Measurements from ENCODE around the gene POLDIP2.

POLDIP2 gene

DNA sequence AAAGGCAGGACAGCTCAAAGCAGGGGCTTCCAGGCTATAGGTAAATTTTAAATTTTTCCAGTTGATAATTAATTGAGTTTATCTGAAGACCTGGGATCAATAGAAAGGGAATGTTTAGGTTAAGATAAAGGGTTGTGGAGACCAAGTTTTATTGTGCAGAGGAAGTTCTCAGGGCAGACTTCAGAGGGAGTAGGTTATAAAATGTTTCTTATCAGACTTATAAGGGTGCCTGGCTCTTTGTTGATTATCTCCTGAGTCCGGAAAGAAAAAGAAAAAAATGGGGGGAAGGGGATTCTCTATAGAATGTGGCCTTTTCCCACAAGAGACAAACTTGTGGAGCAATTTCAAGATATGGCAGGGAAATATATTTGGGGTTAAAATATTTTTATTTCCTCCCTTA lies 32.8 kb upstream of the POLDIP2 start:
- no peak for DNase-seq (ENCODE audit: low spot score)

DNA sequence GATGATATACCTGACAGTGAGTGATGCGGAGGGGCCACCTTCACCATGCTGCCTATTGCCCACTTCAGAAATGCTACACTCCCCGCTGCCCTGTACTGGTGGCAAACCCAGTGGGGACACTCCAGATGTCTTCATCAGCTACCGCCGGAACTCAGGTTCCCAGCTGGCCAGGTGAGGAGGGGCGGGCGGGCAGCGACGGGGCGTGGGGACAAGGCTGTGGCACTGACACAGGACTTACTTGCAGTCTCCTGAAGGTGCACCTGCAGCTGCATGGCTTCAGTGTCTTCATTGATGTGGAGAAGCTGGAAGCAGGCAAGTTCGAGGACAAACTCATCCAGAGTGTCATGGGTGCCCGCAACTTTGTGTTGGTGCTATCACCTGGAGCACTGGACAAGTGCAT lies 30.8 kb upstream of the POLDIP2 start:
- DNase-seq (ENCODE audit: low spot score): no peak

- no peak for DNase-seq (ENCODE audit: low spot score)
Measured at GRCh38 chr17:28386391-28386790, 29.1 kb upstream of the POLDIP2 start.

- DNase-seq (ENCODE audit: low spot score): no peak
Measured at GRCh38 chr17:28385406-28385805, 28.1 kb upstream of the POLDIP2 start.

GRCh38 chr17:28385037-28385400 lies 27.7 kb upstream of the POLDIP2 start:
- no peak for DNase-seq (ENCODE audit: low spot score)

GRCh38 chr17:28384281-28385036 lies 27.1 kb upstream of the POLDIP2 start:
- DNase-seq (ENCODE audit: low spot score): peak; percentile 66

DNA sequence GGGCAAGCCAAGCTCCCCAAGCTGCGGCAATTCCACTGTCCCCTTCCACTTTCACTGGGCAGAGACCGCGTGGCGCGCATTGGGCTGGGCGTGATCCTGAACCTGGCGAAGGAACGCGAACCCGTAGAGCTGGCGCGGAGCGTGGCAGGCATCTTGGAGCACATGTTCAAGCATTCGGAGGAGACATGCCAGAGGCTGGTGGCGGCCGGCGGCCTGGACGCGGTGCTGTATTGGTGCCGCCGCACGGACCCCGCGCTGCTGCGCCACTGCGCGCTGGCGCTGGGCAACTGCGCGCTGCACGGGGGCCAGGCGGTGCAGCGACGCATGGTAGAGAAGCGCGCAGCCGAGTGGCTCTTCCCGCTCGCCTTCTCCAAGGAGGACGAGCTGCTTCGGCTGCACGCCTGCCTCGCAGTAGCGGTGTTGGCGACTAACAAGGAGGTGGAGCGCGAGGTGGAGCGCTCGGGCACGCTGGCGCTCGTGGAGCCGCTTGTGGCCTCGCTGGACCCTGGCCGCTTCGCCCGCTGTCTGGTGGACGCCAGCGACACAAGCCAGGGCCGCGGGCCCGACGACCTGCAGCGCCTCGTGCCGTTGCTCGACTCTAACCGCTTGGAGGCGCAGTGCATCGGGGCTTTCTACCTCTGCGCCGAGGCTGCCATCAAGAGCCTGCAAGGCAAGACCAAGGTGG lies 24.0 kb upstream of the POLDIP2 start:
- DNase-seq (ENCODE audit: low spot score): no peak

DNA sequence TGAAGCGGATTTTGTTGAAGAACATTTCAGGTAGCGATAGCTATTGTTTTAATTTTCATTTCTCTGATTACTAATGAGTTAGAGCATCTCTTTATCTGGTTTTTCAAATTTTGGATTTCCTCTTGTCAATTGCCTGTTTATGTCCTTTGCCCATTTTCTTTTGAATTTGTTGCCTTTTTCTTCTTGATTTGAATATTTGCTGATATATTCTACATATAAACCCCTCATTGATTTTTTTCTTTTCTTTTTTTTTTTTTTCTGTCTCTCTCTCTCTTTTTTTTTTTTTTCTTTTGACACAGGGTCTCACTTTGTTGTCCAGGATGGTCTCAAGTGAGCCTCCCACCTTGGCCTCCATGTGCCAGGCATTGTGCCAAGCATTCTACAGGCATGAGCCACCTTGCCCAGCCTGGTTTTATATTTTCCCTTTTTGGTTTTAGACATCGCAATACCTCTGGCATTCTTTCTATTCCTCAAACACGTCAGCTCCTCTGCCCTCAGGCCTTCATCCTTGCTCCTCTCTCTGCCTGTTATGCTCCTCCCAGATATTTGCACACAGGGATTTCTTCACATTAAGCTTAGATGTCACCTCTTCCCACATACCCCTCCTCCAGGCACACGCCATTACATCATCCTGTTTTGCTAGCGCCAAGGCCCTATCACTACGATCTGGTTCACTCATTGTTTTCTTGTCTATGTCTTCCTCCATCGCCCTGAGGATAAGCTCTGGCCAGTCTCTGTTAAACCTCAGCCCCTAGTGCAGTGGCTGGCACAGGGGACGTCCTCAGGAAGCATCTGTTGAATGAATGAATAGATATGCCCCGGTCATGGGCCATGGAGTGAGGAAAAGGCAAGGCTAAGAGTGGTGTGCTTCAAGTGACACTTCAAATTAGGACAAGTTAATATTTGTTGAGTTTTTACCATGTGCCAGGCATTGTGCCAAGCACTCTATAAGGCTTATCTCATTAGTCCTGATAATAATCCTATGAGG lies 22.8 kb upstream of the POLDIP2 start:
- no peak for DNase-seq (ENCODE audit: low spot score)

GRCh38 chr17:28372945-28373274 lies 15.6 kb upstream of the POLDIP2 start:
- no peak for DNase-seq (ENCODE audit: low spot score)

- DNase-seq (ENCODE audit: low spot score): peak; percentile 66
Measured at GRCh38 chr17:28372203-28372944, 15.0 kb upstream of the POLDIP2 start.

- DNase-seq (ENCODE audit: low spot score): peak; percentile 94
Measured at GRCh38 chr17:28371245-28372202, 14.2 kb upstream of the POLDIP2 start, which contains the start of gene SARM1. TSS of gene SARM1 (plus strand) at chr17:28371694. CDS start at chr17:28372033, 339 bp downstream.

DNA sequence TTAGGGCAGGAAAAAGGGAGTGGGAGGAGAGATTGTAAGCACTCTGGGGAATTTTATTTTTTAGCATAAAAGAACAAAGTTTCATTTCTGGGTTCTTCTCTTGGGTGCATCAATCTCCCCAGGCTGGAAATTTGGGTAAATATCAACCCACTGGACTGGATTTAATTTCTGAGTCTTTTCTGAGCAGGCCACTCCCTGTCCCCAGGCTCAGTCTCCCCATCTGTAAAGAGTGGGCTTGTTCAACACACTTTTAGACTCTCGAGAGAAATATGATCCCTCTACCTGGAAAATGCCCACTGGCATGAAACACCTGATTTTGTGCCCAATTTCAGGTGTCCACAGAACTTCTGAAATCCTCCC lies 13.4 kb upstream of the POLDIP2 start:
- no peak for DNase-seq (ENCODE audit: low spot score)

DNA sequence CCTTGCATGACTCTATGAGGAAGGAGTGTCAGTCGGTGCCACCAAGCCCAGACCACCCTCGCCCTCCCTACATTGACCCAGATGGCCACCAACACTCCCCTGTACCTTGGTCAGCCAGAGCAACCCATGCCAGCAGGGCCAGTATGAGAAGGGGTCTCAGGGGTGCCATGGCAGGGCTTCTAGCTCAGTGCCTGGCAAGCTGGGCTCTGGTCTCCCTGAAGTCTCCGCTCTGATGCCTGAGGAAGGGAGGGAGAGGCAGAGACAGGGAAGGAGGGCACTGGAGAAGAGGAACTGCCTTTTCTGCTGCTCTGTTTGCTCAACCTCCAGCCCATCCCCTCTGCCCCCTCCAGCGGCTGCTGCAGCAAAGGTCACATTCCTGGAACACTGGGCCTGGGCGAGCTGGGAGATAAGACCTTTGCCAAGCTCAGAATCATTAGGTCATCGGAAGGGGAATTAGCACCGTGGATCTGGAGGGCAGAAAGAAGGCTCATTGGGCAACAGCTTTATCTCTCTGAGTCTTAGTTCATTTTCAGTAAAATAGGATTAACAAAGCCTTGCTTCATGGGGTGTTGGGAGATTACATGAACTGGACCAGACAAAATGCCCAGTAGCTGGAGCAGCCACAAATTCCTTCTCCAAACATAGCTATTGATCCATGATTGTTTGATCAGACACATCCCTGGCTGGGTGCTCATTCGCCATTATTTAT lies 12.9 kb upstream of the POLDIP2 start, which contains the start of gene VTN:
VTN (minus strand) TSS at position 273 of the 709 bp plus-strand sequence; CDS start at position 169, 104 bp downstream.
- peak; percentile 23 for DNase-seq (ENCODE audit: low spot score)

- no peak for DNase-seq (ENCODE audit: low spot score)
Measured at GRCh38 chr17:28369684-28370034, 12.3 kb upstream of the POLDIP2 start.

GRCh38 chr17:28368915-28369683 lies 11.8 kb upstream of the POLDIP2 start:
- DNase-seq (ENCODE audit: low spot score): no peak

GRCh38 chr17:28368306-28368831 lies 11.0 kb upstream of the POLDIP2 start:
- DNase-seq (ENCODE audit: low spot score): no peak

- no peak for DNase-seq (ENCODE audit: low spot score)
Measured at GRCh38 chr17:28367641-28368305, 10.4 kb upstream of the POLDIP2 start.

- no peak for DNase-seq (ENCODE audit: low spot score)
Measured at GRCh38 chr17:28366605-28367004, 9.3 kb upstream of the POLDIP2 start.
